KMS-11 (cell line): Measurements from ENCODE around the gene ROR1.

ENCODE experiments used
- H2AFZ ChIP-seq: fragments of 200-600 bp; sonication (generic); 2 replicates; pipeline ENCODE4 v1.6.1; 2016; ENCODE audit warnings: antibody characterized with exemption, mixed run types, low read depth
- H3K27ac ChIP-seq: fragments of 200-600 bp; sonication (generic); 2 replicates; pipeline ENCODE4 v1.6.1; 2016; ENCODE audit warnings: mild to moderate bottlenecking, mixed run types
- H3K27me3 ChIP-seq: fragments of 200-600 bp; sonication (generic); 2 replicates; pipeline ENCODE4 v1.6.1; 2017; ENCODE audit warnings: mild to moderate bottlenecking, low read depth, mixed run types, moderate library complexity; ENCODE audit not compliant: insufficient read depth
- H3K36me3 ChIP-seq: fragments of 200-600 bp; sonication (generic); 2 replicates; pipeline ENCODE4 v1.6.1; 2017; ENCODE audit warnings: mild to moderate bottlenecking, mixed run types; ENCODE audit not compliant: insufficient read depth
- H3K4me1 ChIP-seq: fragments of 200-600 bp; sonication (generic); 2 replicates; pipeline ENCODE4 v1.6.1; 2016; ENCODE audit warnings: mild to moderate bottlenecking, low read depth, mixed run types; ENCODE audit not compliant: poor library complexity, severe bottlenecking
- H3K4me2 ChIP-seq: fragments of 200-600 bp; sonication (generic); 2 replicates; pipeline ENCODE4 v1.7.0; 2016; ENCODE audit warnings: mild to moderate bottlenecking, mixed run types
- H3K4me3 ChIP-seq: fragments of 200-600 bp; sonication (generic); IDR thresholded peaks from 2 replicates; pipeline ENCODE4 v1.6.1; 2017; ENCODE audit warnings: low read depth, low read length, mixed read lengths; ENCODE audit not compliant: insufficient read depth
- H3K79me2 ChIP-seq: fragments of 200-600 bp; sonication (generic); 2 replicates; pipeline ENCODE4 v1.6.1; 2016; ENCODE audit warnings: low read depth, mixed run types; ENCODE audit not compliant: insufficient read depth
- H3K9ac ChIP-seq: fragments of 200-600 bp; sonication (generic); 2 replicates; pipeline ENCODE4 v1.6.1; 2016; ENCODE audit warnings: mild to moderate bottlenecking, mixed run types
- H4K20me1 ChIP-seq: fragments of 200-600 bp; sonication (generic); 2 replicates; pipeline ENCODE4 v1.6.1; 2016; ENCODE audit warnings: mild to moderate bottlenecking, mixed run types; ENCODE audit not compliant: insufficient read depth
- CTCF ChIP-seq: fragments of 200-600 bp; sonication (generic); conservative IDR thresholded peaks from 2 replicates; pipeline ENCODE4 v1.6.1; 2017; ENCODE audit warnings: low read depth, mild to moderate bottlenecking, antibody characterized with exemption, low read length, moderate library complexity, mixed read lengths

ROR1 gene

GRCh38 chr1:64150729-64151230 lies 377.0 kb downstream of the ROR1 start:
- no peak for TF ChIP-seq CTCF
- Histone ChIP-seq H3K4me3 (no peak overlapping the region), H3K36me3 (no peaks in the 10 kb centered on the region)

GRCh38 chr1:64155278-64155677 lies 381.5 kb downstream of the ROR1 start:
- Histone ChIP-seq H3K9ac (no peak overlapping the region), H3K27ac (no peak overlapping the region)
- no peak for TF ChIP-seq CTCF

More at GRCh38 chr1:64150729-64151230, 377.0 kb downstream of the ROR1 start:
- H3K27me3 ChIP-seq: no peaks in the 10 kb centered on the region
- no peaks in the 10 kb centered on the region for H3K79me2 ChIP-seq
- H2AFZ ChIP-seq: peak overlapping the region; percentile 23; the same call in 1 of the 2 replicates
- no peaks in the 10 kb centered on the region for H4K20me1 ChIP-seq
- H3K27ac ChIP-seq: peak overlapping the region; percentile 44
- H3K4me1 ChIP-seq: peaks cover 42% of the 10 kb centered on the region
- H3K9ac ChIP-seq: no peak overlapping the region; the same call in 1 of the 2 replicates
- peak overlapping the region; percentile 60; the same call in 1 of the 2 replicates for H3K4me2 ChIP-seq

GRCh38 chr1:64161357-64161941 lies 387.6 kb downstream of the ROR1 start:
- no peak overlapping the region for H2AFZ ChIP-seq
- H3K4me2 ChIP-seq: no peak overlapping the region
- no peak for TF ChIP-seq CTCF
- no peak overlapping the region for H3K9ac ChIP-seq
- H3K27me3 ChIP-seq: no peaks in the 10 kb centered on the region
- no peak overlapping the region for H3K4me3 ChIP-seq
- no peak overlapping the region for H3K27ac ChIP-seq
- H4K20me1 ChIP-seq: no peaks in the 10 kb centered on the region
- no peaks in the 10 kb centered on the region for H3K79me2 ChIP-seq
- no peaks in the 10 kb centered on the region for H3K36me3 ChIP-seq
- H3K4me1 ChIP-seq: no peaks in the 10 kb centered on the region

More at GRCh38 chr1:64155278-64155677, 381.5 kb downstream of the ROR1 start:
- H3K36me3 ChIP-seq: no peaks in the 10 kb centered on the region
- no peaks in the 10 kb centered on the region for H3K79me2 ChIP-seq
- H4K20me1 ChIP-seq: no peaks in the 10 kb centered on the region
- no peak overlapping the region for H3K4me2 ChIP-seq
- H3K27me3 ChIP-seq: no peaks in the 10 kb centered on the region
- H2AFZ ChIP-seq: no peak overlapping the region
- H3K4me1 ChIP-seq: peaks cover 29% of the 10 kb centered on the region
- no peak overlapping the region for H3K4me3 ChIP-seq

GRCh38 chr1:64162151-64162550 lies 388.3 kb downstream of the ROR1 start:
- no peaks in the 10 kb centered on the region for H4K20me1 ChIP-seq
- H3K4me3 ChIP-seq: no peak overlapping the region
- no peaks in the 10 kb centered on the region for H3K27me3 ChIP-seq
- no peaks in the 10 kb centered on the region for H3K4me1 ChIP-seq
- H3K27ac ChIP-seq: no peak overlapping the region
- H2AFZ ChIP-seq: no peak overlapping the region
- no peaks in the 10 kb centered on the region for H3K79me2 ChIP-seq
- H3K9ac ChIP-seq: no peak overlapping the region
- no peaks in the 10 kb centered on the region for H3K36me3 ChIP-seq
- H3K4me2 ChIP-seq: no peak overlapping the region
- TF ChIP-seq CTCF: no peak
